Measurements from ENCODE around the gene KCP.

KCP gene

DNA sequence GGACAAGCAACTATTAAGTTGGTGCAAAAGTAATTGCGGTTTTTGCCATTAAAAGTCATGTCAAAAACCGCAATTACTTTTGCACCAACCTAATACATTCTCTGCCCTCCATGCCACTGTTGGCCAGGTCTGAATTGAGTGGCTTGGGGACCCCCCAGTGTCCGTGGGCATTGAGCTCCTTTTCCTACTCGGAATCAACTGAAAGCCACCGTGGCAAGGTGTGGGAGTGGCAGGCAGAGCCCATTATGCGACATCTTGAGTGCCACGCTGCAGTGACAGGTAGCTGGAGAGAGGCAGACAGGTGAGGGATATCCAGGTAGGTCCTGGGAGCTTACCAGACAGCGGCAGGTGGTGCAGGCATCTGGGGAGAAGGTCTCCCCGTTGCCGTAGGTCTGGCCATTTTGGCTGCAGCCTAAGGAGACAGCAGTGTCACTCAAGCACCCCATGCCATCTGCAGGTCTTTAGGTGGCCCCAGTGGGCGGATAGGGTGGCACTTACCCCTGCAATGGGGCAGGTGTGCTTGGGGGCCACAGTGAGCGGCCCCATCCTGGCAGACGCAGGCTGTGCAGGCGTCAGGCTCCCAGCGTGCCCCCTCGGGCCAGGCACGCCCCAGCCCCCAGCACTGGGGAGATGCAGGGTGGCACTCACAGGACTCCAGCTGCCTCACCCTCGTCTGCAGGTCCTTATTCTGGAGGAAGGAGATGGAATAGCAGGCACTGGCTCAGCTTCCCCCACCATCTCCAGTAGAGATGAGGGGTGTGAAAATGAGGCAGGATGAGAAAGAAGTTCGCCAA is 3.5 kb downstream of the KCP start:
- no peak for DNase-seq (ENCODE audit: low read depth)

DNA sequence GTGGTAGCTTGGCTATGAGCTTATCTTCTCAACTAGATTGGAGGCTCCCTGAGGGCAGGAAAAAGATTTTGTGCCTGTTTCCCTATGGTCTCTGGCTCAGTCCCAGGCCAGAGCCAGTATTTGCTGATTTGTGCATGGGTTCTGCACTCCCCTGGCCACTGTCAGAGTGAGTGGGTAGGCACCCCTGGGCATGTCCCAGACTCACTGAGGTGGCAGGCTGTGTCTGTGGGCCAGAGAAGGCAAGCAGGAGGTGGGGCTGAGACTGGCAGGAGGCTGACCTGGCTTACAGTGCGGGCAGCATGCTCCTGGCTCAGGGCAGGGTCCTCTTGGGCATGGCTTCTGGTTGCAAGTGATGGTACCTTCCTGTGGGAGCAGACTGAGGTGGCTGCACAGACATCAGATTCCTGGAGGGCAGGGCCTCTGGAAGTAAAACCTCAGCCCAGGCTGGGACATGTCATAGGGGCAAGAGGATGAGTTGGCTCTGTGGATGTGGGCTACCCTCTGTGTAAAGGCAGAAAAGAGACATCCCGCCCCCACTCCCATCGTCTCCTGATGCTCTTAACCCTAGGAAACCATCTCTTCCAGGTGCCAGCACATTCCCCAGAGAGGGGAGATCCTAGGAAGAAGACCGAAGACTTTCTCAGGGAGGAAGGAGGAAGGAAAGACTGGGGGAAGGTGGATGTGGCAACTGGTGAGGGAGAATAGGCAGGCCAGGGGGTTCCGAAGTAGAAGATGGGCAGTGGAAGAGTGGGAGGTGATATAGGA is 4.3 kb downstream of the KCP start:
- no peak for DNase-seq (ENCODE audit: low read depth)

DNA sequence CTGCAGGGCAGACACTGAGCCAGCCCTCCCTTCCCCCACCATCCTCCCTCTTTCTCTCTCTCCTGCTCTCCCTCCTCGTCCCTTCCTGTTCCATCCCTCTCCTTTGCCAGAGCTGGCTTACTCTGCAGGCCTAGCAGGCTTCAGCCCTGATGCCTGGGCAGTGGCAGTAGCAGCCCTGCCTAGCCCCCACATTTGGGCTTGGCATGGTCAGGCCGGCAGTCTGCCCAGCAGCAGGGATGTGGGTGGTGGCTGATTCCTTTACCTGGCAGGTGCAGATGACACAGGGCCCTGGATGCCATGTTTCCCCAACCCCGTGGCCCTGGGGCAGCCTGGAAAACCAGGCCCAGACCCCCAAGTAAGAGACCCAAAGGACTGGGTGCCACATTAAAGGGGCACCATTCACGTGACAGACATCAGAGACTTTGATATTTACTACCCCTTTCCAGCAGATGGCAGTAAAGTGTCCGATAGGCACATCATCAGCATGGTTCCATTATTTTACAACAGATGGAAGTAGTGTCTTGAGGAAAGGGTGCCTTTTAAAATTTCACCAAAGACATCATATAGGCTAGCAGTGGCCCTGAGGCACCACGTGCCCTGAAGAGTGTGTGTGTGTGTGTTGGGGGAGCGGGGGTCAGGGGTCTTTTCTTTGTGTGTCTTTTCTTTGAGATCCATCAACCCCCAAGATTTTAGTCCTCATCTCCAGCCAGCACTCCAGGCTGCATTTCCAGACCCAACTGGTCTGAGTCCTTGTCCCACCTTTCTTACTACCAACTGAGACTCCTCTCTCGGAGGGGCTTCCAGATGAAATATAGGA is 5.9 kb downstream of the KCP start:
- DNase-seq (ENCODE audit: low read depth), result no peak

DNA sequence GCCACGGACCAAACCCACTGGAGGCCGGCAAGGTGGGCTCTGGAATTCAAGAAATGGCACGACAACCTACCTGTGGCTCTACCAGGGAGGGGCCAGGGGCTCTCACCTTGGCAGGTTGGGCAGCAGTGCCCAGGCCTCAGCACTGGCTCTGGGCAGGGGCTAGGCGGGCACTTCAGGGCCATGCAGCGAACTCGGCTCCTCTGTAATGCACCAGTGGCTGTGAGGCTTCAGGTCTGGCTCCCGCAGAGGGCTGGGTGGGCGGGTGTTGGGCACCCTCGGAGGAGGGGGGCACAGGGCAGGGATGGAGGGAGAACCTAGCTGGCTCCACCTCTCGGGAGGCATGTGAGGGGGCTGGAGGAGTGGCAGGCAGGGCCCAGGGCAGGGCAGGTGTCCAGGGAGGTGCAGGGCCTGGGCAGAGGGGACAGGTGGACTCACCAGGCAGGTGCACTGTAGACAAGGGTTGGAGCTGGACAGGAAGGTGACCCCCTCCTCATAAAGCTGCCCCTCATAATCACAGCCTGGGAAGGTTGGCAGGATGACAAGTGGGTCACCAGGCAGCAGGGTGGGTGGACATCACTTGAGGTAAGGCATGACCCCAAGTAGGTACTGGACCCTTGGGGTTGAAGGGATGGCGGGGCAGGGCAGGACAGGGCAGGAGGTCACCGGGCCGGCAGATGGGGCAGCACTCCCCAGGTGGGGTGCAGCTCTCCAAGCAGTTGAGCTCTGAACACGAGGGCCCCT is 6.7 kb downstream of the KCP start:
- no peak for DNase-seq (ENCODE audit: low read depth)

DNA sequence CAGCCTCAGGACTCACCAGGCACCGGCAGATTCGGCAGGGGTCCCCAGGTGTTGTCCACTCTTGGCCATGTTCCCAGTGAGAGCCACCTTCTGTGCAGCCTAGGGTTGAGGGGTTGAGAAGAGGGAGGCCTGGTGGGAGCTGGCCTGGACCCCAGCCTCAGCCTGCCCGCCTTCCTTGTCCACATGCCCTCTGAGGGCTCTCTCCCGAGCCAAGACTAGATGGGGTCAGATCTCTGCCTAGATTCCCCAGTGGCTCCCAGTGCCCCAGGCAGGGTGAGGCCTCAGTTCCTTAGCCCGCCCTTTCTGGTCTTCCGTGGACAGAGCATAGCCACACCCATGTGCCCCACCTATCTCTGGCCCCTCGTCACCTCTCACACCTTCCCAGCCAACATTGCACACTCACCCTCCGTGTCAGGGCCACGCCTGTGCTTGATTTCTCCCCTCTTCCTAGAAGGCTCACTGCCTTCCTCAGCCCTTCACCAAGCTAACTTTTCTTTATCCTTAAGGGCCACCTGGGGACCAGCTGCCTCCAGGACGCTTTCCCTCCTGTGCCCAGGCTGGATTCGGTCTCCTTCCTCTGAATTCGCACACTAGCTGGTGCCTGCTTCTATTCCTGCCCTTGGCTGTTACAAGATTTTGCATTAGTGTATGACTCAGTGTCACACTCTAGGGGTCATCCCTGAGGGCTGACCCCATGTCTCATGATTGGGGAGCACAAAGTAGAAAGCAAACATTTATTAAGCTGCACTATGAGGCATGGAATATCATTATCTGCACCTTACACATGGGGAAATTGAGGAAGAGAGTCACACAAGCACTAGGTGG is 7.5 kb downstream of the KCP start:
- no peak for DNase-seq (ENCODE audit: low read depth)

DNA sequence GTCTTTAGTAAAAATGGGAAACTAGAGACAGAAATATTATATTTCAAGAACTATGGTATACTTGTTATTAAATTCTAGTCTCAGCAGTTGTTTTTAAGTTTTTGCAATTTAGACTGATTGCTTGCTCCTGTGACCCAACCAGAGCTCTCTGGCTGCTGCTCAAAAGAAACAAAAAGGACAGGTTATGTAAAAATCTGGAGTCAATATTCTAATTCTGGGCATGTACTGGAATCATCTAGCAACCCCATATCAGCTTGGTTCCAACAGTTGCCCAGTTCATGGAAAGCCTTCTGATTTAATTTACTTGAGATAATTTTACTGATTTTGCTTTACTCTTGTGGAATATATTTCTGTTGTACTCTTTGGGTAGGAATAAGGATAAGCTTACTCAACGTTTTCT is 10.3 kb downstream of the KCP start:
- DNase-seq (ENCODE audit: low read depth), result no peak

DNA sequence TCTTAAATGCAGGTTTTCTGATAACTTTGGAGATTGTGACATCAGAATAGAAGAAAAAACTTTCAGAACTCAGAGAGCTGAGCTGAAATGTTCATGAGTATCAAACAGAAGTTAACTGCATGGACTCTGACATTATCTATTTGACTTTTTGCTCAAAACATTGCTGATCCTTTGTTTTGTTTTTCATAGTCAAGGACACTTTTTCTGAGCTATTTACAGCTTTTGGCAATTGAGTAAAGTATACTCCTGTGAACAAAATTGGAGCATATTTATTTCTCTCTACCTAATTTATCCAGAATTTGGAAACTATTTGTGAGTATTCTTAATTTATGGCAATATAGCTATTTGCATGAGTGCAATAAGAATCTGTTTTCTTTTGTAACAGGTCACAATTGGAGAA is 11.1 kb downstream of the KCP start:
- DNase-seq (ENCODE audit: low read depth), result no peak

DNA sequence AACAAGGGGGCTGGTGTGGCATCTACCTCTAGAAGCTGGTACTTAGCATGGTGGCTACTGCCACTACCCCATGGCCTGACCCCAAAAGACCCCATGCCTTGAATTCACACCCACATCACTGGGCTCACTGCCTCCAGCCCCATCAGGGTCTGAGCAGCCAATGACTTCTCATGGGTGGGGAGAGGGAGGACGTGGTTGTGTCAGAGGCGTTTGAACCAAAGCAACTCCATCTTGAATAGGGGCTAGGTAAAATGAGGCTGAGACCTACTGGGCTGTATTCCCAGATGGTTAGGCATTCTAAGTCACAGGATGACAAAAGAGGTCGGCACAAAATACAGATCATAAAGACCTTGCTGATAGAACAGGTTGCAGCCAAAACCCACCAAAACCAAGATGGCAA is 15.2 kb downstream of the KCP start:
- no peak for DNase-seq (ENCODE audit: low read depth)

DNA sequence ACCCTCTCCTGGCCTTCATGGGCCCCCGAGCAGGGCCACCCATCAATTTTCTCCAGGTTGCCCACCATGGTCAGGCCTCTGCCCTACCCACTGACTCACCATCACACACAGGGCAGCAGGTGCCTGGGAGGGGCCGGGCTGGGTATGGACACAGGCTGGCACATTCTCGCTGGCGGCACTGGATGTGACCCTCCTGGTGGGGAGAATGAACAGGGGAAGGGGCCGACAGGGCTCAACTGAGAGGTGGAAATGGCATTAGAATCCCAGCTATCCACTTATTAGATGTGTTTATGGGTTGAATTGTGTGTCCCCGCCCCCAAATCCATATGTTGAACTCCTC is 16.4 kb downstream of the KCP start:
- DNase-seq (ENCODE audit: low read depth), result no peak

DNA sequence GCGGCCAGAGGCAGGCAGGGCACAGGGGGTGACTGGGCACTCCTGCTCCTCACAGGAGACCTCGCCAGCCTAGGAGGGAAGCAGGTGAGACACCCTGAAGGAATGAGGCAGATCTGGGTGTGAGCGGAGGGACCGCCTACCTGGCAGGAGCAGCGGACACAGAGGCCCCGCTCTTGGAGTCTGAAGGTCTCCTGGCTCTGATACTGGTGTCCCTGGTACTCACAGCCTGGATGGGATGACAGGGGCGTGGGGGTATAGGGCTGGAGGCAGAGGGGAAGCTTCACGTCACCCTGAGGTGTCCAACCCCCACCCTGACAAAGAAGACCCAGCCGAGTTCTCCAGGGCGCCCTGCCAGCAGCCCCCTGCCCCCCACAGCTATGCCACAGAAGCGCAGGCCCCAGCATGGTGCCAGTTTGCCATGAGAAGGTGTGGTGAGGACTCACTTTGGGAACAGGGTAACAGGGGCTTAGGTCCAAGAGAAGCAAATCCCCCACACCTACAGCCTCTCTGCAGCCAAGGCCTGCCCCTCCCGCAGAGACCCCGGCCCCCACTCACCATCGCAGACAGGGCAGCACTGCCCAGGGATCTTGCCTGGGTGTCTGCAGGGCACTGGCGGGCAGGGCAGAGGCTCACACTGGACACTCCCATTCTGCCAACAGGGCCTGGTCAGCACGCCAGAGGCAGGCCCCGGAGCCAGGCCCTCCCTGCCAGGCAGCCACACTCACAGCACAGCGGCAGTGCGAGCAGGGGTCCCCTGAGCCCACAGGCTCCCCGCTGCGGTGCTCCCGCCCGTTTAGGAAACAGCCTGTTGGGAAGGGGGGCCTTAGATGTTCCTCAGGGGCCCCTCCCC is 17.0 kb downstream of the KCP start:
- DNase-seq (ENCODE audit: low read depth), result no peak

DNA sequence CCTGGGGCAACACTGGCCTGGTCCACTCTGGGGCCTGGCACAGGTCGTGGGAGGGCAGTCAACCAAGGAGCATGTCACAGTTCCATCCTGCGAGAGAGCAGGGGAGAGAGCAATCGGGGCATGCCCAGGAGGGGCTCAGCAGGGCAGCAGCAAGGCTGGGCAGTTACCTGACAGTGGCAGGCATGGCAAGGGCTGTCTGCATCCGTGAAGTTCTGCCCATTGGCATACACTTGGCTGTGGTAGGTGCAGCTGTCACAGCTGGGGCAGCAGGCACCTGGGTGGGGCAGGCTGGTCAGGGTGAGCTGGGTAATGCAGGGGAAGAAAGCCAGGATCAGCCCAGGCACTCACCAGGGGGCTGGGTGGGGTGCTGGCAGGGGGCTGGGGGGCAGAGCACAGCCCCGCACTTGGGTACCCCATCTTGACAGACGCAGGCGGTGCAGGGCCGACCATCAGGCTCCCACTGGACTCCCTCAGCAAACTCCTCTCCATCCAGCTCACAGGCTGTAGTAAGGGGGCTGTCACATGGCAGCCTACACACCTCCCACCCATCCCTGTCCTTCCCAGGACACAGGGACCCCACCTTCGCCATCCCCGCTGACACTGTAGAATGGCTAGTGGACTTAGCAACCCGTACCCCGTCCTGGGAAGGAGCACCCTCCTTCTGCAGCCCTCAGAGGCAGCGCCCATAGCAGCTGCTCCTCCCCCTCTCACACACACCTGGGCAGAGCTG is 17.8 kb downstream of the KCP start:
- no peak for DNase-seq (ENCODE audit: low read depth)

DNA sequence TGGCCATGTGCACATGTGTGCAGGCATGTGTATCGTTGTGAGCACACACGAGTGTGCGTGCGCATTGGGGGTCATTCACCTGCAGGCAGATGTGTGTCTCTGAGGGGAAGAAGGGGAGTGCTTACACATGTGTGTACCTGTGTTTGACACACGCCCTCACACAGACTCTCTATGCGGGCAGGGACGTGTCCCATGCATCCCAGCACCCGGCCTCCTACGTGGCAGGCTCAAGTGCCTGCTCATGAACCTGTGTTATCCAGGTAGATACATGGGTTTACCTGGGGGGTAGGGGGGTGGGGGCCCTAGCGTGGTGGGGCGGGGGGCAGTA is 18.6 kb downstream of the KCP start:
- DNase-seq (ENCODE audit: low read depth), result no peak

DNA sequence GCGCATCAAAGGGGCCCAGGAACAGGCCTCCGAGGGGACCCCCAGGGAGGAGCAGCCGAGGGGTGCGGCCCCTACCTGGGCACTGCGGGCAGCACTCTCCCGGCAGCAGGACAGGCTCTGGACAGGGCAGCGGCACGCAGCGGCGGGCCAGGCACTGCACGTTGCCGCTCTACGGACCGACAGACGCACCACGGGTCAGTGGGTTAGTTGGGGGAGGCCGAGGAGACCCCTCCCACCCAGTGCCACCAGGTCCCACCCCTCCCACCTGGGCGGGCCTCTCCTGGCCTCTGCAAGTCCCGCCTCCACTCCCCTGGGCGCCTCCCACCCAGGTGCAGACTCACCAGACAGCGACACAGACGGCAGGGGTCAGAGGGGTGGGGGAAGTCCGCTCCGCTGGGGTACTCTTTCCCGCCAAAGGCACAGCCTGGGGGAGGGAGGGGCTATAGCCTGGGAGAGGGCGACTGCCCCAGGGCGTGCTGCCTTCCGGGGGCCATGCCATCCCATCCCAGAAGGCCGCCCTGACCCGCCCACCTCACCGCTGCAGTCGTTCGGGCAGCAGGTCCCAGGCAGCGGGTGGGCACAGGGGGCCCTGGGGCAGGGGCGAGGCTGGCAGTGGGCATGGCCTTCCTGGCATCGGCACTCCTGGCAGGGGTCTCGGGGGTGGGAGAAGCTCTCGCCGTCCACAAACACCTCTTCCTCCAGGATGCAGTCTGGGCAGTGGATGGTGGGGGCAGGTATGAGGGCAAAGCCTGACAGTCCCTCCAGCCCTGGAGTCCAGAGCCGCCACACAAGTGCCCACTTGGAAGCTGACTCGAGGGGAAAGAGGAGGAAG is 19.2 kb downstream of the KCP start:
- no peak for DNase-seq (ENCODE audit: low read depth)

DNA sequence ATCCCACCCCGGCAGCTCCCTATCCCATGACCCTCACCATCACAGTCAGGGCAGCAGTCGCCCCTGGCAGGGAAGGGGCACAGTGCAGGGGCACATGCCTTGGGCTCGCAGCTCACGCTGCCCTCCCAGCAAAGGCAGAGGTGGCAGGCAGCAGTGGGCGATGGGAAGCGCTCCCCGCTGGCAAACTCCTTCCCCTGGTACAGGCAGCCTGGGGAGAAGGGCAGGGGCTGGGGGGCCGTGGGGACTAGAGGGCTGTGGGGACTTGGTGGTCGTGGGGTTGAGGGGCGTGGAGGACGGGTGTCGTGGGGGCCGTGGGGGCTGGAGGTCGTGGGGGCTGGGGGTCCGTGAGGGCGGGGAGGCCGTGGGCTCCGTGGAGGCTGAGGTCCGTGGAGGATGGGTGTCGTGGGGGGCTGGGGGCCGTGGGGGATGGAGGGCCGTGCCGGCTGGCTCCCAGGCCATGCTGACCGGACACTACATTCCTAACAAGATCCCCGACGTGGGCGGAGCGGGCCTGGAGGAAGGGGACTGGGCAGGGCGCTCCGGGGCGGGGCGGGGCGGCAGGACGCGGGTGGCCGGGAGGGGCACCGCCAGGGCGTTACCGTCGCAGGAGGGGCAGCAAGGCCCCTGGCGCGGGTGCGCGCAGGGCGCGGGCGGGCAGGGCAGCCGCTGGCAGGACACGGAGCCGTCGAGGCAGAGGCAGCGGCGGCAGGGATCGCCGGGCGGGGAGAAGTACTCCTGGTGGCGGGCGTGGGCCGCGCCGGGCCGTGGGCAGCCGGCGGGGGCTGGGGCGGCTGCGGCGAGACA is 20.0 kb downstream of the KCP start:
- no peak for DNase-seq (ENCODE audit: low read depth)

DNA sequence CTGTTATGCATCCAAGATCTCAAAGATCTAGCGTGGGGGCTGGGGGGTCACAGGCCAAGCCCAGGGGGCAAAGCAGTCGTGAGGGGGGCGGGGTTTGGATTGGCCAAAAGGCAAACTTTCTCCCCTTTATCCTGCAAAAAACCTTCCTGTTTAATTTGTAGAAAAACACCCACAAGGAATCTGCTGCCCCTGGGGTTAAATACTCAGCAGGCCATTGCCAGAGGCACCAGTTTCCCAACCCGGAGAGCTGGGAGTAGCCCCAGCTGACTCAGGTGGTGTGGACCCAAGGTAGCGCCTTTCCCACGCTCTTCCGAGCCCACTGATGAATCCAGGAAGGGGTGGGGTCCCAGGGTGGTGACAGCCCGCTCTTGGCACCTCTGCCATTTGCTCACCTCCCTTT is 21.4 kb downstream of the KCP start:
- no peak for DNase-seq (ENCODE audit: low read depth)

DNA sequence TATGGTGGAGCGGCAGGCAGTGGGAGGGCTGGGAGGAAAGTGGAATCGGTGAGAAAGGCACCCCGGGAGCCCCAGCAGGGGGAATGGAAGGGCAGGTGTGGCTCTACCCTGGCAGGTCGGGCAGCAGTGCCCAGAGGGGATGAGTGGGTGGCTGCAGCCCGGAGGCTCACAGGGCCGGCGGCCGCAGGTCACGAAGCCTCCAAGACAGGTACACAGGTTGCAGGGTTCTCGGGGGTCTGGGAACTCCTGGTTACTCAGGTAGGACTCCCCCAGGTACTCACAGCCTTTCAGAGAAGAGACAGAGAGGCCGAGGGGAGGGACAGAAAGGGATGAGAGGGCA is 21.8 kb downstream of the KCP start:
- no peak for DNase-seq (ENCODE audit: low read depth)

DNA sequence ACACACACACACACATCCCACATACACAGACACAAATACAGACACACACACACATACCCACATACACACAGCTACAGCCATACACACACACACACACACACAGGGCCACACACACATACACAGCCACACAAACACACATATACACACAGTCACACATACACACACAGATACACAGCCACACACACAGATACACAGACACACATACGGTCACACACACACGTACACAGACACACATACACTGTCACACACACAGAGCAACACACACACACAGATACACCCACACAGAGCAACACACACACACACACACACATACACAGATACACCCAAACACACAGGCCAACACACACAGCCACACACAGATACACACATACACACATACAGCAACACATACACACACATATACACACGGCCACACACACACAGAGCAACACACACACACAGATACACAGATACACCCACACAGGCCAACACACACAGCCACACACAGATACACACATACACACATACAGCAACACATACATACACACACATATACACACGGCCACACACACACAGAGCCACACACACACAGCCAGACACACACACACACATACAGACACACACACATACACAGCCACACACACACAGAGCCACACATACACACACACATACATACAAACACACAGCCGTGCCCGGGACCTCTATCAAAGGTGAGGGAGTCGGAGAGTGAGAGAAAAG is 22.3 kb downstream of the KCP start:
- DNase-seq (ENCODE audit: low read depth), result no peak

All from stimulated activated CD8-positive, alpha-beta memory T cell treated with anti-CD3 and anti-CD28 coated beads, Interleukin-7, amount 100 ng/mL, for 24 hours (primary cell).